Ovary (tissue), 9 donors: ENCODE data around the gene FOLR1. TPM values are rescaled to one million over a fixed set of nuclear protein-coding genes. Genes with fewer than 3 reads are reported as not detected.

ENCODE experiments used
- DNase-seq, 5 donors: peaks; one replicate each; pipeline ENCODE4 v3.0.0-alpha.2; 2019 to 2020
- H3K27ac ChIP-seq, 2 donors: fragments of 200-600 bp; one replicate each; pipeline versions ENCODE4 v1.5.1 to v1.8.0; 2019 to 2022
- H3K27me3 ChIP-seq: fragments of 200-600 bp; one replicate; pipeline ENCODE4 v1.8.0; 2022
- H3K36me3 ChIP-seq: fragments of 200-600 bp; sonication (generic); one replicate; pipeline ENCODE4 v1.5.1; 2019
- H3K4me1 ChIP-seq: one replicate; pipeline ENCODE4 v1.8.1; 2013; ENCODE audit warnings: mild to moderate bottlenecking, moderate library complexity; ENCODE audit not compliant: insufficient read depth
- H3K4me3 ChIP-seq: fragments of 200-600 bp; sonication (generic); one replicate; pipeline ENCODE4 v1.5.1; 2017
- H3K9me3 ChIP-seq, 2 donors: fragments of 200-600 bp in 1 of 2; sonication (generic) in 1 of 2; one replicate each; pipeline versions ENCODE4 v1.5.1 to v1.8.1; 2013 to 2019; ENCODE audit warnings: mild to moderate bottlenecking in 1 of 2, moderate library complexity in 1 of 2
- CTCF ChIP-seq, 3 donors: fragments of 450-650 bp in 2 of 3; fragments of 200-600 bp in 1 of 3; IDR thresholded peaks; one replicate each; pipeline versions ENCODE4 v1.5.1 to v1.8.0; 2016 to 2022; ENCODE audit warnings: antibody characterized with exemption in 3 of 3, mild to moderate bottlenecking in 1 of 3
- EP300 ChIP-seq: sonication (generic); formaldehyde crosslinking; IDR thresholded peaks from one replicate; pipeline ENCODE4 v1.6.1; 2017; ENCODE audit warnings: antibody characterized with exemption
- POLR2A ChIP-seq: fragments of 450-650 bp; IDR thresholded peaks from one replicate; pipeline ENCODE4 v1.6.1; 2017; ENCODE audit warnings: antibody characterized with exemption, mild to moderate bottlenecking, moderate library complexity
- WGBS, 3 donors: extraction: QIAGEN DNeasy Blood & Tissue Kit in 1 of 3; methylation state at CpG; one replicate each; pipeline versions ENCODE4 v1.1.5 to v1.1.7; 2013 to 2017; 5-methylcytosine and 5-hydroxymethylcytosine counted together
- intact Hi-C, 4 donors: fragments of 100-400 bp; cut with DNase I; formaldehyde crosslinking; loops; one replicate each; pipeline versions ENCODE4 v1.11.0 to v1.15.1; 2022 to 2023
- polyA plus RNA-seq, 2 donors: library from polyadenylated mRNA; stranded (reverse); fragments of 200-250 nt in 1 of 2; fragments of 350-450 nt in 1 of 2; fragmentation: Illumina TruSeq in 1 of 2; extraction: RNeasy Lipid Tissue Mini Kit (QIAGEN cat#74804) in 1 of 2; gene quantifications; one replicate each; pipeline ENCODE4 v1.2.3, GENCODE V29; 2013 to 2014
- total RNA-seq, 7 donors: library from RNA; depleted of rRNA in 2 of 7; stranded (reverse); fragments of >200 nt in 2 of 7; fragmentation: NEBNext Ultra II Directional in 3 of 7; extraction: Animal tissue kit (Norgen Biotek cat#: 25700) in 3 of 7; gene quantifications; one replicate each; pipeline versions ENCODE4 v1.1.0 to v1.2.4, GENCODE V29; 2016 to 2023
- donor health status: DM: no; HTN: no; CAD: no; lungs with moderate emphysema.
- donor health status: DM: no; HTN: no; CAD: no.
- donor health status: Bipolar disorder and iron deficiency.
- donor health status: DM: yes; HTN: yes; CAD: no.
- donor health status: DM: no; HTN: no; CAD: no.
- donor health status: DM: yes; HTN: yes; CAD: no.

FOLR1 gene
- total and polyA plus RNA-seq, 9 donors = 0.31 to 108 (median 4.3) TPM; not detected in 1

DNA sequence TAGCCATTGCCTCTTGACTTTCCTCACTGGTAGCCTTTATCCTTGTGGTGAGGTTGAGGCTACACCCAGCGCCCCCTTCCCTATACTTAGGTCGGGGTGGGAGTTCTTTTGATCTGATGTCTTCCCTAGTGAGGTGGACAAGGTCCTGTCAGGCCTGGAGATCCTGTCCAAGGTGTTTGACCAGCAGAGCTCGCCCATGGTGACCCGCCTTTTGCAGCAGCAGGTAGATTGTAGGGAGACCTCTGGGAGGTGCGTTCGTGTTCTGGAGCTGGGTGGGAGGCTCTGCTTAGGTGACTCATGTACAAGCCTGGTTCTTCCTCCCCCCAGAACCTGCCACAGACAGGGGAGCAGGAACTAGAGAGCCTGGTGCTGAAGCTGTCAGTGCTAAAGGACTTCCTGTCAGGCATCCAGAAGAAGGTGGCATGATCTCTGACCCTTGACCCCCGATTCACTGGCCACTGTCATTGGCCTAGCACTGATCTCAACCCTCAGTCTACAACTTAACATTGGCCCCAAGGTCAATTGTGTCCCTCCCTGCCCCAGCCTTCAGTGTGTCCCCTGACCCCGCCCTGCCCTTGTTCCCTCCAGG, 37.5 kb downstream of the FOLR1 start:
- intact Hi-C loops = no loop called here
- 89 to 93% (median 91%) methylated on average over 8 of the region's 8 CpGs for WGBS, 3 donors
- Histone ChIP-seq H3K27ac (no peak overlapping the region), H3K36me3 (no peaks in the 10 kb centered on the region), H3K4me3 (no peak overlapping the region), H3K27me3 (no peaks in the 10 kb centered on the region), H3K9me3 (no peaks in the 10 kb centered on the region), H3K4me1 (peaks cover 7% of the 10 kb centered on the region)
- no peak for DNase-seq
- TF ChIP-seq CTCF (IDR thresholded peaks at IDR 0.05) (no peak), POLR2A (no peak)

- Histone ChIP-seq H3K36me3 (no peaks in the 10 kb centered on the region), H3K4me1 (peaks cover 6% of the 10 kb centered on the region), H3K27me3 (no peaks in the 10 kb centered on the region), H3K4me3 (no peak overlapping the region), H3K27ac (no peak overlapping the region), H3K9me3 (no peaks in the 10 kb centered on the region)
- 87 to 91% (median 89%) methylated on average over 20 to 21 of the region's 21 CpGs for WGBS, 3 donors
- intact Hi-C loops = no loop called here
- TF ChIP-seq POLR2A (no peak), CTCF (IDR thresholded peaks at IDR 0.05) (no peak), EP300 (no peak)
- no peak for DNase-seq
These were observed 38.2 kb downstream of the FOLR1 start for GRCh38 chr11:72229925-72230763.

DNA sequence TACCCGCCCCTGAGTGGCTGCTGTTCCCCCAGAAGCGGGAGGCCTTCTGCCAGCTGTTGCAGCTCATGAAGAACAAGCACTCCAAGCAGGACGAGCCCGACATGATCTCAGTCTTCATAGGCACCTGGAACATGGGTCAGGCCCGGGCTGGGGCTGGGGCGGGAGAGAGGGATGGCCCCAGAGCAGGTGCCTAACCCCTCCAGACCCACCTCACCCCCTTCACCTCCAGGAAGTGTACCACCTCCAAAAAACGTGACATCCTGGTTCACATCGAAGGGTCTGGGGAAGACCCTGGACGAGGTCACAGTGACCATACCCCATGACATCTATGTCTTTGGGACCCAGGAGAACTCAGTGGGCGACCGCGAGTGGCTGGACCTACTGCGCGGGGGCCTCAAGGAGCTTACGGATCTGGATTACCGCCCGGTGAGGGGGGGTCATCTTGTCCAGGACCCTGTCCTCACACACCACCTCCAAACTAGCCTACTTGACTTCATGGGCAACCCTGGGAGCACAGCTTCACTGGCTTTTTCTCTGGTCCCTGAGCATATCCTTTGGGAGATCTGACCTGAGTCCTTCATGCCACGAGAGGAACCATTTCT, 38.9 kb downstream of the FOLR1 start:
- WGBS, 3 donors = 83 to 89% (median 86%) methylated on average over 15 to 18 of the region's 18 CpGs
- Histone ChIP-seq H3K36me3 (no peaks in the 10 kb centered on the region), H3K9me3 (no peaks in the 10 kb centered on the region), H3K4me1 (no peaks in the 10 kb centered on the region), H3K27ac (no peak overlapping the region), H3K4me3 (no peak overlapping the region), H3K27me3 (no peaks in the 10 kb centered on the region)
- intact Hi-C loops = no loop called here
- DNase-seq = peak in 1 of 5 donors; percentile 22
- TF ChIP-seq EP300 (no peak), CTCF (IDR thresholded peaks at IDR 0.05) (no peak), POLR2A (no peak)

DNA sequence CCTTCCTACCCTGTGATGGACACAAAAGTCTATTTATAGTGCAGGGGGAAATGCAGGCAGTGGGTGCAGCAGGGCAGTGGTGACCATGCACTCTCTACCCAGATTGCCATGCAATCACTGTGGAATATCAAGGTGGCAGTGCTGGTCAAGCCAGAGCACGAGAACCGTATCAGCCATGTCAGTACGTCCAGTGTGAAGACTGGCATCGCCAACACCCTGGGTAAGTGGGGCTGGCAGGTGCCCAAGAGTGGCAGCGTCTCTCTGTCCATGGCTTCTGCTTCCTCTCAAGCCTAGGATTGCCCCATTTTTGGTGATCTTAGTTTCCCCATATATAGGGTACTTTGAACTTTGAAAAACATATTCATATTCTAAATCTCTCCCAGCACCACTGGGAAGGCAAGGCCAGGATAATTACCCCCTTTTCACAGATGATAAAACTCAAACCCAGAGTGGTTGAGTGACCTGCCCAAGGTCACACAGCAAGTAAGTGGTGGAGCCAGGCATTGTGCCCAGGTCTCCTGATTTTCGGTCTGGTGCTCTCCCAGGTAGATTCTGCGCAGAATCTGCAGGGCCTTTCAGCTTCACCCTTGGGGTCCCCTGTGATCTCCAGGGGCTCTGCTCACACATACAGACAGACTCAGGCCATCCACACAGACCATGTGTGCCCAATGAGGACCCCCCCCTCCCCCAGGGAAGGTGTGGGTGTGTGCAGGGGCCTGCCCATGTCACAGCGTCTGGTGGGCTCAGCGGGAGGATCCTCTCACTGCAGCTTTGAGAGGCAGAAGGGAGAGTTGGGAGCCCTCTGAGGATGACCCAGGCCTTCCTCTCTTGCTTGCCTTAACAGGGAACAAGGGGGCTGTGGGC, 39.7 kb downstream of the FOLR1 start:
- H3K9me3 ChIP-seq = no peaks in the 10 kb centered on the region
- H3K4me1 ChIP-seq = no peaks in the 10 kb centered on the region
- H3K36me3 ChIP-seq = no peaks in the 10 kb centered on the region
- H3K27me3 ChIP-seq = no peaks in the 10 kb centered on the region
- no peak overlapping the region for H3K27ac ChIP-seq
- DNase-seq = no peak
- intact Hi-C loops = no loop called here
- TF ChIP-seq CTCF (IDR thresholded peaks at IDR 0.05) = no peak
- no peak for TF ChIP-seq POLR2A
- TF ChIP-seq EP300 = no peak
- H3K4me3 ChIP-seq = no peak overlapping the region
- 86 to 88% (median 87%) methylated on average over 9 of the region's 9 CpGs for WGBS, 3 donors
